Heart left ventricle (tissue), 16 donors: ENCODE data around the gene KRT33A. TPM values are rescaled to one million over a fixed set of nuclear protein-coding genes. Genes with fewer than 3 reads are reported as not detected.

Experiments
- ATAC-seq, 4 donors: fragments of 200-7000 bp; cut with Tn5 transposase; one replicate each; pipeline ENCODE4 v1.9.1; 2020 to 2022; ENCODE audit warnings: moderate library complexity in 4 of 4, mild to moderate bottlenecking in 3 of 4, moderate number of reproducible peaks in 1 of 4
- DNase-seq, 5 donors: peaks; one replicate each; pipeline ENCODE4 v3.0.0-alpha.2; 2020
- H3K27ac ChIP-seq, 12 donors: fragments of 200-600 bp; sonication (generic) in 4 of 12; one replicate each; pipeline versions ENCODE4 v1.5.0 to v1.8.0; 2016 to 2022; ENCODE audit warnings: mild to moderate bottlenecking in 2 of 12
- H3K27me3 ChIP-seq, 9 donors: fragments of 200-600 bp; sonication (generic) in 2 of 9; one replicate each; pipeline versions ENCODE4 v1.5.1 to v1.8.0; 2016 to 2022; ENCODE audit warnings: mild to moderate bottlenecking in 3 of 9
- H3K36me3 ChIP-seq, 9 donors: fragments of 200-600 bp; sonication (generic) in 2 of 9; one replicate each; pipeline versions ENCODE4 v1.5.0 to v1.8.0; 2018 to 2022; ENCODE audit warnings: mild to moderate bottlenecking in 2 of 9
- H3K4me1 ChIP-seq, 12 donors: fragments of 200-600 bp; sonication (generic) in 4 of 12; one replicate each; pipeline versions ENCODE4 v1.5.0 to v1.8.0; 2016 to 2022; ENCODE audit warnings: mild to moderate bottlenecking in 3 of 12
- H3K4me3 ChIP-seq, 12 donors: fragments of 200-600 bp; sonication (generic) in 4 of 12; one replicate each; pipeline versions ENCODE4 v1.5.0 to v1.8.0; 2017 to 2022; ENCODE audit warnings: mild to moderate bottlenecking in 9 of 12, moderate library complexity in 4 of 12
- H3K9me3 ChIP-seq, 12 donors: fragments of 200-600 bp; sonication (generic) in 4 of 12; one replicate each; pipeline versions ENCODE4 v1.5.0 to v1.8.0; 2016 to 2022; ENCODE audit warnings: mild to moderate bottlenecking in 1 of 12
- POLR2A ChIP-seq, 2 donors: fragments of 450-650 bp; IDR thresholded peaks; one replicate each; pipeline ENCODE4 v1.6.1; 2017; ENCODE audit warnings: antibody characterized with exemption in 2 of 2, mild to moderate bottlenecking in 2 of 2, moderate library complexity in 2 of 2
- WGBS, 4 donors: extraction: QIAGEN DNeasy Blood & Tissue Kit in 2 of 4; methylation state at CpG; one replicate each; pipeline versions ENCODE4 v1.1.5 to v1.1.7; 2013 to 2018; 5-methylcytosine and 5-hydroxymethylcytosine counted together
- intact Hi-C, 10 donors: fragments of 100-400 bp; cut with DNase I; formaldehyde crosslinking; loops; one replicate each; pipeline versions ENCODE4 v1.11.1 to v1.14.2; 2022
- polyA plus RNA-seq, 2 donors: library from polyadenylated mRNA; stranded (reverse); fragments of 200-250 nt; gene quantifications; one replicate each; pipeline ENCODE4 v1.2.3, GENCODE V29; 2013
- total RNA-seq, 9 donors: library from RNA; depleted of rRNA in 2 of 9; stranded (reverse); fragments of >200 nt in 2 of 9; fragmentation: NEBNext Ultra II Directional in 3 of 9; extraction: Animal tissue kit (Norgen Biotek cat#: 25700) in 3 of 9; gene quantifications; one replicate each; pipeline versions ENCODE4 v1.1.0 to v1.2.4, GENCODE V29; 2016 to 2023
- TF ChIP-seq, protein P1 (sequence below), 12 donors: fragments of 200-600 bp; sonication (generic) in 4 of 12; IDR thresholded peaks; one replicate each; pipeline versions ENCODE4 v1.5.0 to v1.8.0; 2018 to 2022; ENCODE audit warnings: antibody characterized with exemption in 12 of 12, mild to moderate bottlenecking in 5 of 12
- donor health status: ischemic (EF 13 %, LVEDD 7.1; RV severe dilation, severe dysfunction).
- donor health status: healthy with polysubstance abuse.
- donor health status: DM: no; HTN: yes; CAD: no.
- donor health status: DM: no; HTN: no; CAD: no.
- donor health status: ischemic (EF 25% LVEDD 6.9; RV normal size, moderate dysfunction).
- donor health status: ischemic (EF 25% LVEDD 5.7; RV mildly dilated, moderate dysfunction).
- donor health status: healthy.
- donor health status: DM: yes; HTN: yes; CAD: no.
- donor health status: ischemic (EF 35%, LVEDD 5.7; RV mildly dilated, moderate dysfunction).
- donor health status: nonischemic (EF 11% LVEDD 7.7; RV severe dilation, severe dysfunction).
- donor health status: DM: yes; HTN: yes; CAD: no.
- donor health status: PGD.
- donor health status: ischemic (EF 29% LVEDD 5.4; RV normal size, mild dysfunction).
- donor health status: nonischemic (EF 23%, LVEDD 6.1; RV moderate dilation, normal function).

The KRT33A gene
- total and polyA plus RNA-seq, 11 donors: not detected

DNA sequence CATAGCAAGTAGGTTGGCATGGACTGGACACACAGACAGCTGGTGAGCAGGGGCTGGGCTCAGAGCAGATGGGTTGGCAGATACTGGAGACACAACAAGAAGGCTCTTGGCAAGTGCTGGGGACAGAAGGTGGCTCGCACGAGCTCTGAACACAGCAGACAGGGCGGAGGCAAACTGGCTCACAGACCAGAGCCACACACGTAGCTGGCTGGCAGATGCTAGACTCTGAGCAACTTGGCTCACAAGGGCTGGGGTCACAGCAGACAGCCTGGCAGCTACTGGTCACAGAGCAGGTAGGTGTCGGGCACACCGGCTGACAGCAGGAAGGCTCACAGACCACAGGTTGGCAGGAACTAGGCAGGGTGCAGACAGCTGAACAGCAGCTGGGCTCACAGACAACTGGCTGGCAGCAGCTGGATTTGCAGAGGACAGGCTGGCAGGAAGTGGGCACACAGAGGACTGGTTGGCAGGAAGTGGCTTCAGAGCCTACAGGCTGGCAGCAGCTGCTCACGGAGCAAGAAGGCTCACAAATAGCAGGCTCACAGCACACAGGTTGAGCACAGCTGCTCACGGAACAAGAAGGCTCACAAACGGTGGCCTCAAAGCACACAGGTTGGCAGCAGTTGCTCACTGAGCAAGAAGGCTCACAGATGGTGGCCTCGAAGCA lies 42.2 kb downstream of the KRT33A start:
- WGBS, 4 donors: 35 to 59% (median 45%) methylated on average over 8 to 10 of the region's 10 CpGs
- ATAC-seq (peak; percentile 58 to 96 (median 90)), DNase-seq (peak in 4 of 5 donors; percentile 49 to 85 (median 68))
- Histone ChIP-seq H3K4me1 (peaks cover 0 to 28% (median 0%) of the 10 kb centered on the region in 12 donors), H3K36me3 (no peaks in the 10 kb centered on the region), H3K27ac (peak overlapping the region in 3 of 12 donors; percentile 10 to 84 (median 12)), H3K9me3 (no peaks in the 10 kb centered on the region), H3K27me3 (peaks cover 0 to 2% (median 0%) of the 10 kb centered on the region in 9 donors), H3K4me3 (peak overlapping the region in 1 of 12 donors; percentile 16)
- TF ChIP-seq, protein P1, sequence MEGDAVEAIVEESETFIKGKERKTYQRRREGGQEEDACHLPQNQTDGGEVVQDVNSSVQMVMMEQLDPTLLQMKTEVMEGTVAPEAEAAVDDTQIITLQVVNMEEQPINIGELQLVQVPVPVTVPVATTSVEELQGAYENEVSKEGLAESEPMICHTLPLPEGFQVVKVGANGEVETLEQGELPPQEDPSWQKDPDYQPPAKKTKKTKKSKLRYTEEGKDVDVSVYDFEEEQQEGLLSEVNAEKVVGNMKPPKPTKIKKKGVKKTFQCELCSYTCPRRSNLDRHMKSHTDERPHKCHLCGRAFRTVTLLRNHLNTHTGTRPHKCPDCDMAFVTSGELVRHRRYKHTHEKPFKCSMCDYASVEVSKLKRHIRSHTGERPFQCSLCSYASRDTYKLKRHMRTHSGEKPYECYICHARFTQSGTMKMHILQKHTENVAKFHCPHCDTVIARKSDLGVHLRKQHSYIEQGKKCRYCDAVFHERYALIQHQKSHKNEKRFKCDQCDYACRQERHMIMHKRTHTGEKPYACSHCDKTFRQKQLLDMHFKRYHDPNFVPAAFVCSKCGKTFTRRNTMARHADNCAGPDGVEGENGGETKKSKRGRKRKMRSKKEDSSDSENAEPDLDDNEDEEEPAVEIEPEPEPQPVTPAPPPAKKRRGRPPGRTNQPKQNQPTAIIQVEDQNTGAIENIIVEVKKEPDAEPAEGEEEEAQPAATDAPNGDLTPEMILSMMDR (IDR thresholded peaks at IDR 0.05): no peak
- TF ChIP-seq POLR2A (IDR thresholded peaks at IDR 0.05): no peak
- intact Hi-C loops: loop anchor here in 1 of 10 donors (10.0 kb wide), 1 partner anchor 156 kb away; the partner anchor contains the start of gene KRT32

- peak in 2 of 5 donors; percentile 26 to 69 for DNase-seq
- no peaks in the 10 kb centered on the region for H3K9me3 ChIP-seq
- peak in 2 of 4 donors; percentile 44 to 58 for ATAC-seq
- 76 to 85% (median 80%) methylated on average over 8 to 9 of the region's 9 CpGs for WGBS, 4 donors
- intact Hi-C loops: loop anchor here in 1 of 10 donors (10.0 kb wide), 1 partner anchor 157 kb away; the partner anchor contains the start of gene KRT32
- peak overlapping the region in 1 of 12 donors; percentile 12 for H3K4me3 ChIP-seq
- H3K27me3 ChIP-seq: peaks cover 0 to 2% (median 0%) of the 10 kb centered on the region in 9 donors
- H3K36me3 ChIP-seq: no peaks in the 10 kb centered on the region
- TF ChIP-seq POLR2A (IDR thresholded peaks at IDR 0.05): no peak
- TF ChIP-seq, protein P1 (IDR thresholded peaks at IDR 0.05): no peak
- peak overlapping the region in 1 of 12 donors; percentile 84 for H3K27ac ChIP-seq
- peaks cover 0 to 28% (median 1%) of the 10 kb centered on the region in 12 donors for H3K4me1 ChIP-seq
Observed at GRCh38 chr17:41307647-41308046, 43.0 kb downstream of the KRT33A start.

DNA sequence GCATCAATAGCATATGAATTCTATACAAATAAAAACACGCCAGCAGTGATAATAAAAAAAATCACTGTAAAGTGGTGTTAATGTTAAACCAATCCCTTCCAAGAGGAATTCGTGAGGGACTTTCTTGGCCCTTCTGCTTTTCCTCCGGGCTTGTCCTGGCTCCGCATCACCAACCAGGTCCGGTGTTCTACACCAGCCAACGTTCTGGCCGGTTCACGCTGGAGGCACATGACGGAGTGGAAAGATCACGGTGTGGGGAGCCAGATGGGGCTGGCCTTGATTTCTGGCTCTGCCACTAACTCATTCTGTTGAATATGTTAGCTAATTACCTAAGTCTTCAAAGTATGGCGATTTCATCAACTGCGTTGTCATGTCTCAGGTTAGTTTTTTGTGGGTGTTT lies 46.5 kb downstream of the KRT33A start:
- no peak overlapping the region for H3K27ac ChIP-seq
- no peak overlapping the region for H3K4me3 ChIP-seq
- TF ChIP-seq POLR2A (IDR thresholded peaks at IDR 0.05): no peak
- TF ChIP-seq, protein P1 (IDR thresholded peaks at IDR 0.05): no peak
- DNase-seq: no peak
- 82 to 87% (median 83%) methylated on average over 12 of the region's 12 CpGs for WGBS, 4 donors
- no peaks in the 10 kb centered on the region for H3K36me3 ChIP-seq
- intact Hi-C loops: loop anchor here in 1 of 10 donors (10.0 kb wide), 1 partner anchor 161 kb away; the partner anchor contains the start of gene KRT32
- peaks cover 0 to 10% (median 0%) of the 10 kb centered on the region in 12 donors for H3K9me3 ChIP-seq
- peaks cover 0 to 2% (median 0%) of the 10 kb centered on the region in 9 donors for H3K27me3 ChIP-seq
- no peak for ATAC-seq
- H3K4me1 ChIP-seq: peaks cover 0 to 26% (median 1%) of the 10 kb centered on the region in 12 donors

- peak overlapping the region in 1 of 12 donors; percentile 29 for H3K27ac ChIP-seq
- H3K27me3 ChIP-seq: peaks cover 0 to 2% (median 0%) of the 10 kb centered on the region in 9 donors
- DNase-seq (no peak), ATAC-seq (no peak)
- intact Hi-C loops: loop anchor here in 2 of 10 donors (2.0 to 10.0 kb wide), 2 partner anchors 162 kb away; partner anchors contain the start of gene KRT32 (in 1 of the 2)
- H3K4me3 ChIP-seq: no peak overlapping the region
- 73 to 81% (median 77%) methylated on average over 4 of the region's 4 CpGs for WGBS, 4 donors
- no peak for TF ChIP-seq POLR2A (IDR thresholded peaks at IDR 0.05)
- TF ChIP-seq, protein P1 (IDR thresholded peaks at IDR 0.05): no peak
- peaks cover 0 to 10% (median 0%) of the 10 kb centered on the region in 12 donors for H3K9me3 ChIP-seq
- no peaks in the 10 kb centered on the region for H3K36me3 ChIP-seq
- peaks cover 0 to 18% (median under 1%) of the 10 kb centered on the region in 12 donors for H3K4me1 ChIP-seq
Observed at GRCh38 chr17:41302981-41303380, 47.6 kb downstream of the KRT33A start.
